Natural killer cell (primary cell): Measurements from ENCODE around the gene NRARP. TPM values are rescaled to one million over a fixed set of nuclear protein-coding genes. Genes with fewer than 3 reads are reported as not detected.

ENCODE experiments used
- ATAC-seq, 3 donors: fragments of 150-1000 bp in 2 of 3; fragments of 200-7000 bp in 1 of 3; cut with Tn5 transposase; 1 replicate in 1 of 3; 2 replicates in 2 of 3; pipeline ENCODE4 v1.10.0; 2021; ENCODE audit warnings: mild to moderate bottlenecking in 2 of 3, moderate library complexity in 2 of 3
- DNase-seq, 2 donors: peaks; one replicate each; pipeline versions ENCODE4 v3.0.0 to v3.0.0-alpha.2; 2013 to 2021; ENCODE audit warnings: mixed read lengths in 1 of 2
- H3K27ac ChIP-seq: one replicate; pipeline ENCODE4 v1.5.1; 2013; ENCODE audit warnings: mild to moderate bottlenecking, low read length
- H3K27me3 ChIP-seq: one replicate; pipeline ENCODE4 v1.6.1; 2013; ENCODE audit warnings: low read length; ENCODE audit not compliant: control insufficient read depth, insufficient read depth
- H3K36me3 ChIP-seq: one replicate; pipeline ENCODE4 v1.6.1; 2013; ENCODE audit warnings: low read length; ENCODE audit not compliant: control insufficient read depth, insufficient read depth
- H3K4me1 ChIP-seq: one replicate; pipeline ENCODE4 v1.6.1; 2013; ENCODE audit warnings: low read length; ENCODE audit not compliant: control insufficient read depth, insufficient read depth
- H3K4me3 ChIP-seq: one replicate; pipeline ENCODE4 v1.5.1; 2013; ENCODE audit warnings: low read length
- H3K9me3 ChIP-seq: one replicate; pipeline ENCODE4 v1.6.1; 2013; ENCODE audit warnings: low read length; ENCODE audit not compliant: control insufficient read depth, insufficient read depth
- H3K27ac Mint-ChIP-seq, 2 donors: one replicate each; pipeline ENCODE4 v1.8.0; 2022; ENCODE audit warnings: mild to moderate bottlenecking in 2 of 2, mixed read lengths in 2 of 2, moderate library complexity in 1 of 2
- H3K27me3 Mint-ChIP-seq, 2 donors: one replicate each; pipeline ENCODE4 v1.8.0; 2022; ENCODE audit warnings: low read depth in 2 of 2, mixed read lengths in 2 of 2
- H3K36me3 Mint-ChIP-seq: one replicate; pipeline ENCODE4 v1.8.0; 2022; ENCODE audit warnings: mixed read lengths
- H3K4me1 Mint-ChIP-seq, 2 donors: one replicate each; pipeline ENCODE4 v1.8.0; 2022; ENCODE audit warnings: mixed read lengths in 2 of 2
- H3K4me3 Mint-ChIP-seq: one replicate; pipeline ENCODE4 v1.8.0; 2022; ENCODE audit warnings: mild to moderate bottlenecking, moderate library complexity, mixed read lengths
- H3K9me3 Mint-ChIP-seq, 2 donors: one replicate each; pipeline ENCODE4 v1.8.0; 2022; ENCODE audit warnings: mixed read lengths in 2 of 2
- WGBS: methylation state at CpG from one replicate; pipeline ENCODE4 v1.1.7; 2013; ENCODE audit warnings: missing lambda C conversion rate; ENCODE audit not compliant: insufficient coverage; 5-methylcytosine and 5-hydroxymethylcytosine counted together
- intact Hi-C: fragments of 100-400 bp; cut with micrococcal nuclease; formaldehyde crosslinking; loops from one replicate; pipeline ENCODE4 v1.14.2; 2022
- total RNA-seq, 4 donors: library from RNA; stranded (reverse); fragments of 120-200 nt in 1 of 4; gene quantifications; one replicate each; pipeline versions ENCODE4 v1.2.3 to v1.2.4, GENCODE V29; 2013 to 2022
- TF ChIP-seq, protein P1 (sequence below): fragments of 200-600 bp; IDR thresholded peaks from one replicate; pipeline ENCODE4 v1.8.0; 2022; ENCODE audit warnings: antibody characterized with exemption

NRARP gene
- total RNA-seq, 3 donors from 2014 or later (not counting 1 experiment from before 2014, with no cell fraction given), result 0.88 to 2.3 (median 1.2) TPM

DNA sequence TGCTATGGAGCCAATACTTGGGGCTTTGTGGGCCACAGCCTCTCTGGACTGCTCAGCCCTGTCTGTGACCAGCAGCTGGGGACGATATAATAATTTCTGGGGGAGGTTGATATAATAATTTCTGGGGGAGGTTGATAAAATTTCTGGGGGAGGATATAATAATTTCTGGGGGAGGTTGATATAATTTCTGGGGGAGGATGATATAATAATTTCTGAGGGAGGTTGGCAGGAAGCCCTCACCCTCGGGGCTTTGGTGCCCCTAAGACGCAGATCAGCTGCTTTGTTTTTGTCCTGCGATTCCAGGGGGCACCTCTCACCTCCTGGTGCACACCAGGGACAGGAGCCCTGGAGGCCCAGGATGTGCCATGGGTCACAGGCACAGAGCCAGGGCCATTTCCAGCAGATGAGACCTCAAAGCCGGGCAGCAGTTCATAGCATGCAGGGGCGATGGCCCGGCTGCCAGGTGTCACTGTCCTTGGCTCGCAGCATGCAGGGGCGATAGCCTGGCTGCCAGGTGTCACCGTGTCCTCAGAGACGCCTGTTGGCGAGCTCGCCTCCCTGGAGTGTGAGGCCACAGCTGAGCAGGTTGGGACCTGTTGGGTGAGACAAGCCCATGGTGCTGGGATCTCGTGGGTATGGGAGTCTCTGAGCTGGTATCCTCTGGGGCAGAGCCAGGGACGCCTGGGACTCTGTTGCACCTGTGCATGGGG is 28.3 kb downstream of the NRARP start:
- H3K36me3 Mint-ChIP-seq, result no peaks in the 10 kb centered on the region
- no peak for DNase-seq
- no peaks in the 10 kb centered on the region for H3K9me3 Mint-ChIP-seq
- no peak for ATAC-seq
- peaks cover 50% of the 10 kb centered on the region for H3K4me1 ChIP-seq
- H3K27ac ChIP-seq, result no peak overlapping the region
- H3K36me3 ChIP-seq, result peaks cover 15% of the 10 kb centered on the region
- H3K4me3 Mint-ChIP-seq, result no peak overlapping the region
- no peaks in the 10 kb centered on the region for H3K9me3 ChIP-seq
- peaks cover 11 to 42% of the 10 kb centered on the region in 2 donors for H3K4me1 Mint-ChIP-seq
- no peak overlapping the region for H3K4me3 ChIP-seq
- intact Hi-C loops, result no loop called here
- H3K27ac Mint-ChIP-seq, result no peak overlapping the region
- TF ChIP-seq, protein P1, sequence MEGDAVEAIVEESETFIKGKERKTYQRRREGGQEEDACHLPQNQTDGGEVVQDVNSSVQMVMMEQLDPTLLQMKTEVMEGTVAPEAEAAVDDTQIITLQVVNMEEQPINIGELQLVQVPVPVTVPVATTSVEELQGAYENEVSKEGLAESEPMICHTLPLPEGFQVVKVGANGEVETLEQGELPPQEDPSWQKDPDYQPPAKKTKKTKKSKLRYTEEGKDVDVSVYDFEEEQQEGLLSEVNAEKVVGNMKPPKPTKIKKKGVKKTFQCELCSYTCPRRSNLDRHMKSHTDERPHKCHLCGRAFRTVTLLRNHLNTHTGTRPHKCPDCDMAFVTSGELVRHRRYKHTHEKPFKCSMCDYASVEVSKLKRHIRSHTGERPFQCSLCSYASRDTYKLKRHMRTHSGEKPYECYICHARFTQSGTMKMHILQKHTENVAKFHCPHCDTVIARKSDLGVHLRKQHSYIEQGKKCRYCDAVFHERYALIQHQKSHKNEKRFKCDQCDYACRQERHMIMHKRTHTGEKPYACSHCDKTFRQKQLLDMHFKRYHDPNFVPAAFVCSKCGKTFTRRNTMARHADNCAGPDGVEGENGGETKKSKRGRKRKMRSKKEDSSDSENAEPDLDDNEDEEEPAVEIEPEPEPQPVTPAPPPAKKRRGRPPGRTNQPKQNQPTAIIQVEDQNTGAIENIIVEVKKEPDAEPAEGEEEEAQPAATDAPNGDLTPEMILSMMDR, result no peak
- WGBS, result 83% methylated on average over 15 of the region's 15 CpGs
- no peaks in the 10 kb centered on the region for H3K27me3 ChIP-seq
- no peaks in the 10 kb centered on the region for H3K27me3 Mint-ChIP-seq

- Mint-ChIP-seq H3K27me3 (no peaks in the 10 kb centered on the region), H3K9me3 (no peaks in the 10 kb centered on the region), H3K4me1 (peaks cover 11 to 47% of the 10 kb centered on the region in 2 donors), H3K4me3 (no peak overlapping the region), H3K27ac (no peak overlapping the region), H3K36me3 (no peaks in the 10 kb centered on the region)
- Histone ChIP-seq H3K36me3 (peaks cover 15% of the 10 kb centered on the region), H3K4me1 (peaks cover 50% of the 10 kb centered on the region), H3K4me3 (no peak overlapping the region), H3K9me3 (no peaks in the 10 kb centered on the region), H3K27ac (no peak overlapping the region), H3K27me3 (no peaks in the 10 kb centered on the region)
- 94% methylated on average over 13 of the region's 13 CpGs for WGBS
- no peak for ATAC-seq
- intact Hi-C loops, result no loop called here
- TF ChIP-seq, protein P1, result no peak
- no peak for DNase-seq
Measured at GRCh38 chr9:137273095-137273490, 29.0 kb downstream of the NRARP start.

- Histone ChIP-seq H3K27ac (no peak overlapping the region), H3K27me3 (no peaks in the 10 kb centered on the region), H3K36me3 (peaks cover 19% of the 10 kb centered on the region), H3K9me3 (no peaks in the 10 kb centered on the region), H3K4me3 (no peak overlapping the region), H3K4me1 (peaks cover 46% of the 10 kb centered on the region)
- TF ChIP-seq, protein P1, result no peak
- H3K4me1 Mint-ChIP-seq, result peaks cover 11 to 40% of the 10 kb centered on the region in 2 donors
- H3K27ac Mint-ChIP-seq, result no peak overlapping the region
- intact Hi-C loops, result no loop called here
- H3K27me3 Mint-ChIP-seq, result no peaks in the 10 kb centered on the region
- H3K9me3 Mint-ChIP-seq, result no peaks in the 10 kb centered on the region
- H3K4me3 Mint-ChIP-seq, result no peak overlapping the region
- ATAC-seq (no peak), DNase-seq (no peak)
- no peaks in the 10 kb centered on the region for H3K36me3 Mint-ChIP-seq
- WGBS, result 93% methylated on average over 39 of the region's 39 CpGs
Measured at GRCh38 chr9:137272241-137273094, 29.6 kb downstream of the NRARP start.
